Thoracic aorta (tissue), 2 donors: Measurements from ENCODE around the gene ZNF776. TPM values are rescaled to one million over a fixed set of nuclear protein-coding genes. Genes with fewer than 3 reads are reported as not detected.

Experiments
- ATAC-seq: fragments of 150-250 bp; one replicate; pipeline ENCODE4 v1.8.0; 2017; ENCODE audit warnings: low read depth; ENCODE audit not compliant: insufficient number of reproducible peaks, low FRiP score
- DNase-seq: peaks from one replicate; pipeline ENCODE4 v3.0.0-alpha.2; 2020; ENCODE audit warnings: low spot score
- H3K27ac ChIP-seq, 2 donors: fragments of 200-600 bp; sonication (generic); 1 replicate in 1 of 2; 2 replicates in 1 of 2; pipeline ENCODE4 v1.5.1; 2016; ENCODE audit warnings: mild to moderate bottlenecking in 2 of 2, moderate library complexity in 2 of 2
- H3K27me3 ChIP-seq: fragments of 200-600 bp; sonication (generic); replicated peaks from 2 replicates; pipeline ENCODE4 v1.6.0; 2016; ENCODE audit warnings: mild to moderate bottlenecking; ENCODE audit not compliant: insufficient read depth
- H3K36me3 ChIP-seq: fragments of 200-600 bp; sonication (generic); one replicate; pipeline ENCODE4 v1.5.1; 2016
- H3K4me1 ChIP-seq, 2 donors: fragments of 200-600 bp; sonication (generic); 1 replicate in 1 of 2; 2 replicates in 1 of 2; pipeline versions ENCODE4 v1.5.1 to v1.6.0; 2016; ENCODE audit warnings: low read depth in 2 of 2, mild to moderate bottlenecking in 1 of 2; ENCODE audit not compliant: control insufficient read depth in 1 of 2
- H3K4me3 ChIP-seq: fragments of 200-600 bp; sonication (generic); 2 replicates; pipeline ENCODE4 v1.5.1; 2016; ENCODE audit warnings: mild to moderate bottlenecking
- H3K9me3 ChIP-seq: fragments of 200-600 bp; sonication (generic); 2 replicates; pipeline ENCODE4 v1.5.1; 2016
- CTCF ChIP-seq: fragments of 200-600 bp; sonication (generic); IDR thresholded peaks from one replicate; pipeline ENCODE4 v1.5.1; 2019; ENCODE audit warnings: antibody characterized with exemption
- total RNA-seq, 2 donors: library from RNA; depleted of rRNA; stranded (reverse); fragments of >200 nt; gene quantifications; one replicate each; pipeline versions ENCODE4 v1.1.0 to v1.2.3, GENCODE V29; 2016

Gene ZNF776
- total RNA-seq, 2 donors from 2014 or later: 7.8 to 24.0 TPM

GRCh38 chr19:57807541-57807940, 60.9 kb downstream of the ZNF776 start:
- Histone ChIP-seq H3K9me3 (no peaks in the 10 kb centered on the region), H3K27ac (no peak overlapping the region), H3K4me1 (peaks cover 8 to 19% of the 10 kb centered on the region in 2 donors), H3K4me3 (no peak overlapping the region), H3K27me3 (no peaks in the 10 kb centered on the region), H3K36me3 (peaks cover 14% of the 10 kb centered on the region)
- no peak for TF ChIP-seq CTCF
- DNase-seq: no peak
- no peak for ATAC-seq

Other genes with a start within 250 kb of the ZNF776 start
- gene ZNF773, start 246.9 kb upstream of the ZNF776 start, total RNA-seq: 1 to 10 TPM; 4.3 to 9.5 TPM
- 1 to 10 TPM; 5.7 to 8.3 TPM for gene ZNF549, start 219.5 kb upstream of the ZNF776 start, total RNA-seq
- gene ZNF550, start 187.0 kb upstream of the ZNF776 start, total RNA-seq: 1 to 10 TPM; 6.3 to 6.5 TPM
- gene ZNF416, start 167.9 kb upstream of the ZNF776 start, total RNA-seq: 1 to 10 TPM; 1.6 to 4.1 TPM
- gene ZIK1, start 162.7 kb upstream of the ZNF776 start, total RNA-seq: 10 to 100 TPM in 1 of 2 donors, 1 to 10 TPM in 1; 5.4 to 29.2 TPM
- 1 to 10 TPM; 3.8 to 7.4 TPM for gene ZNF530, start 146.9 kb upstream of the ZNF776 start, total RNA-seq
- gene ZNF134, start 132.6 kb upstream of the ZNF776 start, total RNA-seq: 10 to 100 TPM; 18.4 to 43.7 TPM
- gene ZNF211, start 113.6 kb upstream of the ZNF776 start, total RNA-seq: 10 to 100 TPM; 12.5 to 15.7 TPM
- gene ZSCAN4, start 77.9 kb upstream of the ZNF776 start, total RNA-seq: not detected
- 10 to 100 TPM in 1 of 2 donors, 1 to 10 TPM in 1; 6.6 to 10.7 TPM for gene ZNF551, start 64.8 kb upstream of the ZNF776 start, total RNA-seq
- 1 to 10 TPM; 3.0 to 3.2 TPM for gene ZNF154, start 37.6 kb upstream of the ZNF776 start, total RNA-seq
- gene ZNF671, start 19.2 kb upstream of the ZNF776 start, total RNA-seq: 1 to 10 TPM; 3.1 to 3.5 TPM
- 10 to 100 TPM in 1 of 2 donors, 1 to 10 TPM in 1; 8.7 to 15.4 TPM for gene ZNF586, start 22.9 kb downstream of the ZNF776 start, total RNA-seq
- 10 to 100 TPM in 1 of 2 donors, 1 to 10 TPM in 1; 9.6 to 23.9 TPM for gene ZNF552, start 68.1 kb downstream of the ZNF776 start, total RNA-seq
- 10 to 100 TPM; 11.9 to 35.8 TPM for gene ZNF587B, start 83.5 kb downstream of the ZNF776 start, total RNA-seq
- 10 to 100 TPM; 18.3 to 29.7 TPM for gene ZNF587, start 103.0 kb downstream of the ZNF776 start, total RNA-seq
- 10 to 100 TPM; 10.9 to 12.7 TPM for gene ZNF814, start 142.2 kb downstream of the ZNF776 start, total RNA-seq
- 10 to 100 TPM; 12.6 to 17.6 TPM for gene ZNF417, start 169.8 kb downstream of the ZNF776 start, total RNA-seq
- gene ZNF418, start 188.6 kb downstream of the ZNF776 start, total RNA-seq: 1 to 10 TPM; 3.2 to 6.1 TPM
- 1 to 10 TPM; 1.4 to 7.6 TPM for gene ZNF256, start 200.9 kb downstream of the ZNF776 start, total RNA-seq
- not detected for gene C19orf18, start 227.7 kb downstream of the ZNF776 start, total RNA-seq